HG02970 (cell line): ENCODE data around the gene ATP11C.
"Not testable (repeated sequence)": the region's sequence is repeated elsewhere in the genome, so short reads cannot be mapped to it uniquely, and the experiment has no call there.

Experiments used
- ATAC-seq: cut with Tn5 transposase; IDR thresholded peaks from one replicate; pipeline ENCODE4 v1.9.1; 2021; ENCODE audit warnings: mild to moderate bottlenecking, moderate library complexity, moderate number of reproducible peaks; ENCODE audit not compliant: unreplicated experiment, low FRiP score

ATP11C gene

GRCh38 chrX:139869796-139870195 lies 63.1 kb downstream of the ATP11C start:
- ATAC-seq: no peak

DNA sequence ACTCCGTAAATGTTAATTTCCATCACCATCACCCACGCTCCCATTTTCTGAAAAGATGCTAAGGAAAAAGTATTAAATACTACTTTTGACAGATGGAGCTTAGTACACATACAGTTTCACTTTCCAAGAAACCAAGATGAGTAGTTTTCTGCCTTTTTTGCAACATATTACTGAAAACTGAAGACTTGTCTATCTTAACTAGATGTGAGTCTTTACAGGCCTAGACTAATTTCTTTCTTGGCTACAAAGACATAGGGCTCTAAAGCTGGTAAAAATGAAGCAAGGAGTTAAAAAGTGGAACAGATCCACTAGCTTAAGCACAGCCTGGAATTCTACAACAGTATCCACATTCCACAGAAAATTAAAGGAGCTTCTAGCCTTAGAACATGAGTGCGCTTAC lies 68.2 kb downstream of the ATP11C start:
- no peak for ATAC-seq

- ATAC-seq: no peak
Measured at GRCh38 chrX:139862208-139862607, 70.6 kb downstream of the ATP11C start.

- not testable (repeated sequence) for ATAC-seq
Measured at GRCh38 chrX:139856826-139857225, 76.0 kb downstream of the ATP11C start.

- ATAC-seq: no peak
Measured at GRCh38 chrX:139851730-139852129, 81.1 kb downstream of the ATP11C start.

DNA sequence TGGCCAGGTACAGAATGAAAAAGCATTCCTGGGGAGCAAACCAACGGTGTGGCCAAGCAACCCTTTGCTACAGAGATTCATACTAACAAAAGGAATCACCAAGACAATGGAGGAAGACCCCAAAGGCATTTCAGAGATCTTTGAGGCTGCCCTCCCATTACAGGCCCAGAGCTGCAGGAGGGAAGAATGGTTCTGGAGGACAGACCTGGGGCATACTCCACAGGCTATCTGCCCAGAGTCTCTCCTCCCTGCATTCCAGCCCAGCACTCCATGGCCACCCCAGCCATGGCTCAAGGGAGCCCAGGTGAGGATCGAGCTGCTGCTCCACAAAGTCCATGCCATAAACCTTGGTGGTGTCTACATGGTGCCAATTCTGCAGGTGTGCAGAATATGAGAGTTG lies 81.9 kb downstream of the ATP11C start:
- ATAC-seq: no peak

GRCh38 chrX:139844884-139845283 lies 88.0 kb downstream of the ATP11C start:
- ATAC-seq: no peak

GRCh38 chrX:139844163-139844562 lies 88.7 kb downstream of the ATP11C start:
- no peak for ATAC-seq

- ATAC-seq: no peak
Measured at GRCh38 chrX:139842326-139843185, 90.3 kb downstream of the ATP11C start.

DNA sequence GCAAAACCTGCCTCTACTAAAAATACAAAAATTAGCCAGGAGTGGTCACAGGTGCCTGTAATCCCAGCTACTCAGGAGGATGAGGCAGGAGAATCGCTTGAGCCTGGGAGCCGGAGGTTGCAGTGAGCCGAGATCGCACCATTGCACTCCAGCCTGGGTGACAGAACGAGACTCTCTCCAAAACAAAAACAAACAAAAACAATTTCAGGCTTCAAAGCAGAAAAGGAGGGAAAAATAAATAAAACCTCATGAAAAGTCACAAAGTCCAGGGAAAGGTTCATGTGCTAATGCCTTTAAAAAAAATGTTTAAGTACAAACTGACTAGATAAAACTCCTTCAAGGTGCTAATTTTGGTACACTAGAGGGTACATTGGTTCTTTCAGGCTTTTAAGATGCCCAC lies 96.5 kb downstream of the ATP11C start:
- ATAC-seq: not testable (repeated sequence)

- no peak for ATAC-seq
Measured at GRCh38 chrX:139834879-139835278, 98.0 kb downstream of the ATP11C start.

DNA sequence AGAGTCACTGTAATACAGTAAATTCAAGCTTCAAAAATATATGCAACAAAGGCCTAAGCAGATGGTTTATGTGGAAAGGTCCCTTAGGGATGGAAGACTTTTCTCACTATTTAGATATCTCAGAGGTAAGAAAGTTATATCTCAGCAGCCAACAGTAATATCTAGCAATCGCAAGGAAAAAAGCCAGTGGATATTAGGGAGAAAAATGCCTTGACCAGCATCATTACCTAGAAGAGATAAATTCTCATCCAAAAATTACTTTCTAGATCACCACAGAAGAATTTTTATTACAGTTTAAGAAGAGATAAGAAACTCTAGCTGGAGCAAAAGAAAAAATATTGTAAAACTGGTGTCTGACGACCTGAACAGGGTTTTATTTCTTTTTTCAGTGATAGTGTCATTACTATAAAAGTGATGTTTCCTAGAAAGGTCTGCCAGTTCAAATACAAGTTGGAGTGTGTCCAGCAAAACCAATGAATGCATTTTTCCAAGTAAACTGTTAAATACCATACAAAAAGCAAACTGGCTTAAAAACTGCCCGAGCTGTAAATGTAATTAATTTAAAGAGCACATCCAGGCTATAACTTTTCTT lies 100.0 kb downstream of the ATP11C start:
- no peak for ATAC-seq

DNA sequence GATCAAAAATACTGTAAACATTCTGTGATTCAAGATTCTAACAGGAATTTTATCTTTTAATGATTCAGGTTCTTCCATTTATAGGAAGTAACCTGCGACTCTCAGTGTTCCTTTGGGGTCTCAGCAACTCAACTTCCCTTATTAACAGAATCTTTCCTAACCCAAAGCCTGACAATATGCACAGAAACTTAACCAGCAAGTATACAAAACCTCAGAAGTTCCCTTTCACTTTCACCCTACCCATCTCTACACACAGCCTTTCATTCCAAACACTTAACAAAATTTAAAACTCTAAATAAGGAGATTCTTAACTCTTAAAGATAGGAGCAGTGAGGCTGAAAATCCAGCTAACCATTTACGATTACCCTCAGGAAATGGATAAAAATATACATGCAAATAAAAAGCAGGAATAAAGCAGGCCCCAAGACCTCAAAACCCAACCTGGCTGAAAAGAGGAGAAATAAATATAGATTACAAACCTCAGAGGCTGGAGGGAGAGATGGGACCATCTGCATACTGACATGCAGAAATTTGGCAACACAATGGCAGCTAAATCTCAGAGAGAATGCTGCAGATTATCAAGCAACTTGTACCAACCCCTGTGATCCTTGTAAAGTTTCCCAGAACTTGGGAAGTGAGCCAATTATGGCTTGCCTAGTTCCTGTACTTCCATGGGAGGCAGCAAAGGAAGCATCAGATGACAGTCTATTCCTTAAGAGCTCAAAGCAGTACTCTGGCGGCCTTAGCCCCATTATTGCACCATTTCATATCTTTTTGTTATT lies 101.0 kb downstream of the ATP11C start:
- no peak for ATAC-seq

- no peak for ATAC-seq
Measured at GRCh38 chrX:139831017-139831416, 101.8 kb downstream of the ATP11C start.

DNA sequence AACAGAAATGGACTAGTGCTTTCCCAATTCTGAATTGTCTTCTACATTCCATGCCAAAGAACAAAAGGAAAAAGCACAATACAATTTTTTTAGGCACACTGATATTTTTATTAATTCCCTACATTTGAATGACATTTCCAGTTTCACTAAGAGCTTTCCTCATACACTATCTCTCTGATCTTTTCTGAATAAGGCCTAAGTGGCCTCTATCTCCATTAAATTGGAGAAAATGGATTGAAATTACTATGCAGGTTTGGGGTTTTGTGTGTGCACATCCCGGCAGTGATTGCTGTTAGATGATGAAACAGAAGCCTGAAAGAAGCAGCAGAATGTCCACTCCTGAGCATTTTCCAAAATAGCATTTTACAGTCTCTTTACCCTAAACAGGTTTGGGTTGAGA lies 104.0 kb downstream of the ATP11C start:
- no peak for ATAC-seq

DNA sequence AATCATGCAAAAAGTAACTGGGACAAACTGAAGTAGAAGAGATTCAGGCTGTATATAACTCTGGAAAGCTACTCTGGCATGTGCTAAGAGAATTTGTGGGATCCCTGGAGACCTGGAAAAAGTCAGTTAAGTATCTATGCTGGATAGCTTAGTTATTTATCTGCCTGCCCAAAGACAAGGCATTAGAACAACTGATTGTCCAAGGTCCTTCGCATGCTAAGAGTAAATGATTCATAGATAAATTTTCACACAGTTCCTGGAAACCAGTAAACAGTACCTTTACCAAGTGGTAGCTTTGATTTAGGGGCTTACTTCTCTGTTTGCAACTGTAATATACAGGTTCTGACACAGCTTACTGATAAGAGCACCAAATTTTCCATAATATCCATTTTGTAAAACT lies 104.8 kb downstream of the ATP11C start:
- no peak for ATAC-seq

GRCh38 chrX:139826065-139827044 lies 106.5 kb downstream of the ATP11C start:
- no peak for ATAC-seq

DNA sequence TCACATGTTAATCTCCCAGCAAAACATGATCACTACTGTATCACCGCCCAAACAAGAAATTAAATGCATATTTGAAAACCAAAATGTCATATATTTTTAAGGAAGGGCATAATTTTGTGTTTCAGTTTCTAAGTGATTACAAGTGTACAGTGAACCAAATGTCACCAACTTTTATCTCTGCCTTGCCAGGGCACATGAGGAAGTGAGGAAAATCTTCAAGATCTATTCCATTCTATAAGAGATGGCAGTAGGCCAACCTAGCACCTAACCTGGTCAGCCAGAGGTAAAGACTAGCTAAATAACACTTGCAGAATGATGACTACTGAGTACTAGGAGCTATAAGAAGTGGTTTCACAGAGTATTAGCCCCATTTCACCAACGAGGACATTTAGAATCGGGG lies 107.2 kb downstream of the ATP11C start:
- no peak for ATAC-seq

DNA sequence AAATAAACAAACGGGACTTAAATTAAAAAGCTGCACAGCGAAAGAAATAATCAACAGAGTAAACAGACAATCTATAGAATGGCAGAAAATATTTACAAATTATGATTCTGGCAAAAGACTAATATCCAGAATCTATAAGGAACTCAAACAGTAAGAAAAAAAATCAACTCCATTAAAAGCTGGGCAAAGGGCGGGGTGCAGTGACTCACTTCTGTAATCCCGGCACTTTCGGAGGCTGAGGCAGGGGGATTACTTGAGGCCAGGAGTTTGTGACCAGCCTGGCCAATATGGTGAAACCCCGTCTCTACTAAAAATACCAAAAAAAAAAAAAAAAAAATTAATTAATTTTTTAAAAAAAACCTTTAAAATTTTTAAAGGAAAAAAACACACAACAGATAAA lies 109.0 kb downstream of the ATP11C start:
- no peak for ATAC-seq

DNA sequence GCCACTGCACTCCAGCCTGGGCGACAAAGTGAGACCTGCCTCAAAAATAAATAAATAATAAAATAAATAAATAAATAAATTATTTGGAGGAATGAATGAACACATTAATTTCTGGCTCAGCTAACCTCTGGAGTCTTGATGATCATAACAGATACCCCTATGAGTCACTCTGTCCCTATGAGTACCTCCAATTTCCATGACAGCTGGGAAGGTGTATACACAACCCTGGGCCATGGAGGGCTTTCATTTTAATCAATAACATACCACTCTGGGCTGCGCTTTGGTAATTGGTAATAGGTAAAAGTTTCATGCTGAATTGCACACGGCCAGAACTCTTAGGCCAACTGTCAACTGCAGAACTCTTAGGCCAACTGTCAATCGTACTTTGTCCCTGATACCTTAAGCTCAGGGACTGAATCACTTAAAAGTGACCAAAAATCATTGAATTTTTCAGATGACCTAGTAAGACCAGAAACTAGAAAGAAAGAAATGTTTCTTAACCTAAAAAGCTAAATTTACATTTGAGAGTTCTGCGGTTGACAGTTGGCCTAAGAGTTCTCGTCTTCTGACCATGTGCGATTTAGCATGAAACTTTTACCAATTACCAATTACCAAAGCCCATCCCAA lies 112.4 kb downstream of the ATP11C start:
- ATAC-seq: no peak
